ENCODE data around the gene PLAC9. TPM values are rescaled to one million over a fixed set of nuclear protein-coding genes. Genes with fewer than 3 reads are reported as not detected.
A peak's percentile ranks its signal among the peaks of the same experiment; 100 is the strongest.

Gene PLAC9
- total RNA-seq, 1 experiment from 2014 or later: 1.7 TPM

DNA sequence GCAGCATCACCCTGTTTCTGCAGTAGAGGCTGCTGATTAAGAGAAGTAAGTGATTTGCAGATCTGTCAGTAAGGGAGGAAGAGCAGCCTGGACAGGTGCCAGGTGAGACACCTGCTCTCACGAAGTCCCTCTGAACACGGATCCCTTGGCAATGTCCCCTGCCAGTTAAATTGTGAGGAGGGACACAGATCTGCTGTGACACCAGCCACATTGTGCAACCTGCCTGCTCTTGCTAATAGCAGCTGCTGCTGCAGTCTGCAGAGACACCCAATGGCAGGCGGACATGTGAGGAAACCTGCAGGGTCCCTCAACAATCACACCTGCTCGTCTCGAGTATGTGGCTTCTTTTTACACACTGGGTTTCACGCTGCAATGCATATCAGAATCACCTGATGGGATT, 40.9 kb downstream of the PLAC9 start:
- DNase-seq (ENCODE audit: low spot score): peak; percentile 79
- in situ Hi-C loops (cut with HindIII; ENCODE audit: low sequenced_read_pairs): no loop called here

DNA sequence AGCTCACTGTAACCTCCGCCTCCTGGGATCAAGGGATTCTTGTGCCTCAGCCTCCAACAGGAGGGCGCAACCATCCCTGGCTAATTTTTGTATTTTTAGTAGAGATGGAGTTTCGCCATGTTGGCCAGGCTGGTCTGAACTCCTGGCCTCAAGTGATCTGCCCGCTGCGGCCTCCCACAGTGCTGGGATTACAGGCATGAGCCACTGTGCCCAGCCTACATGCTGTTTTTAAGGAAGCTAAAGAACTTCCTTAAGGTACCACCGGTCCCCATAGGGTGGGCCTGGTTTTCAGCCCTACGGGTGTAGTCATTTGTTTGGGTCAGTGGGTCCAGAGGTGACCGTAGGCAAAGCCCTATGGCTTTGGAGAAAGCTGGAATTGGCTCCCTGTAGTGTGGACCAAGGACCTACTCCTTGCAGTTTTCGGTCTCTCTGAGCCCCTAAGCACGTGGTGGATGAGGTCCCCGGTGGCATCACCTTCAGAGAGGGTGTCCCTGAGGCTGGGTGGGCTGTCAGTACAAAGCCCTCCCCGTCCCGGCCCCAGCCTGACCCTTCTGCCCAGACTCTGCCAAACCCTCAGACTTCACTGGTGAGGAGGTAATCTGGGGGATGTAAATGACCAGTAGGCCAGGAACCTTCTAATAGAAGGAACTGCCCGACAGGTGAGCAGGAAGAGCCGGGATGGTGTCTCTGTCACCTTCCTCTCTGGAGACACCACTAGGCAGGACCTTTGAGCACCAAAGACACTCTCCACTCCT, 42.3 kb downstream of the PLAC9 start:
- DNase-seq (ENCODE audit: low spot score): no peak
- in situ Hi-C loops (cut with HindIII; ENCODE audit: low sequenced_read_pairs): no loop called here

DNA sequence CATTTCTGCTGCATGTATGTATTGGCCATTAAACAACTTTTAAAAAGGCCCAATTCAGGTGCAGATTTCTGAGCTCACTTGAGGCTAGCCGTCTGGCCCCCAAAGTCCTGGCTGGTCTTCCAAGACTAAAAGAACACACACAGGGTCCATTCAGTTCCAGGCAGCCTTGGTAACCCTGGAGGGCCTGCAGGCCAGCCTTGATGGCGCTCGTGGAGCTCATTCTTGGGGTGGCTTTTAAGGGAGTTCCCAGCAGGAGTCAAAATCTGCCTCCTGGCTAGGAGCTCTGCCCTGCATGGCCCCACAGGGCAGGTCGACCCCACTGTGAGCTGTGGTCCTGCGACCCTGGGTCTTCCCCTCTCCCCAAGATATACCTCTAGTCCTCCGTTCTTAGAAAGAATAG, 44.0 kb downstream of the PLAC9 start:
- in situ Hi-C loops (cut with HindIII; ENCODE audit: low sequenced_read_pairs): no loop called here
- DNase-seq (ENCODE audit: low spot score): no peak

DNA sequence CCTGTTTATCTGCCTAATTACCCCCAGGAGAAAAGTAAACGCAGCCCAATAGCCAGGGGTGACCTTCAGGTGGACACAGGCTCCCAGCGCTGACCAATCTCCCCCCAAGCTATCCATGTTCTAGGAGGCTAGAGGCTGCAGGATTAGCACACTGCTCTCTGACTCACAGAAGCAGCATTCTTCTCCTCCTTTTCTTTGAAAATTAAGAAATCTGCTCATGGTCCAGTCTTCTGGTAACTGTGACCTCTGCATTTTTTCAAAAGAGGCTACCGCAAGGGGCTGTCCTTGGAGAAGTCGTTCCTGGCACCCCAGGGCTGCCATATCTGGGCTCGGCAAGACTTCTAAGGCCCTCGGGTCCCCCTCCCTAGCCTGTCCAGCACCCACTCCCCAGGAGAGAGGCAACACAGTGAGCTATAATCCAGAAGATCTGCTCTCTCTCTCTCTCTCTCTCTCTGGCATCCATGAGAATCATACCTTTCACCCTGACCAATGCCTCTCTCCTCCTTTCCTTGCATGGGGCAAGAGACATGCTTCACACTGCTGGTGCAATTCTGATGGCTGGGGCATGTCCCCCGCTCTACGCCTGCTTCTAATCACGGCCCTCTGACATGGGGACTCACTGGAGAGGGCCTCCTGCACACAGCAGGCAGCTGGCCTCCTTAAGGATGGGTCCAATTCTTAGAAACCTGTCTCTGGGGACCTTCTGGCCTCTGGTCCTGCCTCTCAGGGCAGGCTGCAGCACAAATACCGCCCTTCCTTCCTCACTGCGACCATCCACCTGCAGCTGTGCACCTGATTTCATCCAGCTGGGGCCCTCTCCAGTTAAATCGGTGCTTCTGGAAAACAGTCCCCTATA, 45.5 kb downstream of the PLAC9 start:
- no peak for DNase-seq (ENCODE audit: low spot score)
- in situ Hi-C loops (cut with HindIII; ENCODE audit: low sequenced_read_pairs): no loop called here

DNA sequence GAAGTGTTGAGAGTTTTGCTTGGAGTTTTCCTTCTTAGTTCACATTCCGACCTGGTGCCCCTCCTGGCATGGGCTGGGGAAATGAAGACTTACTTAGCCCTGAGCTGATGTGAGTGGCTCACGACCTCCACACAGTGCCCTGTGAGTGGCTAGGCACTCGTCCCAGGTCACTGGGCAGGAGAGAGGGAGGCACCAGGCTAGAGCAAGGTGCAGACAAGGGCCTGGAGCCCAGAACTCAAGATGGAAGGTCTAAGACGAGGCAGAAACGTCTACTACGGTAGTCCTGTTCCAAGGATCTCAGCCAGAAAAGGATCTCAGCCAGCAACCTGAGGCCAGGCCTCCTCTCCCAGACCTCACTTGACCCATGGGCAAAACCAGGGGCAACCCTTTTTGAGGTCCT, 50.5 kb downstream of the PLAC9 start:
- DNase-seq (ENCODE audit: low spot score): no peak
- in situ Hi-C loops (cut with HindIII; ENCODE audit: low sequenced_read_pairs): no loop called here

DNA sequence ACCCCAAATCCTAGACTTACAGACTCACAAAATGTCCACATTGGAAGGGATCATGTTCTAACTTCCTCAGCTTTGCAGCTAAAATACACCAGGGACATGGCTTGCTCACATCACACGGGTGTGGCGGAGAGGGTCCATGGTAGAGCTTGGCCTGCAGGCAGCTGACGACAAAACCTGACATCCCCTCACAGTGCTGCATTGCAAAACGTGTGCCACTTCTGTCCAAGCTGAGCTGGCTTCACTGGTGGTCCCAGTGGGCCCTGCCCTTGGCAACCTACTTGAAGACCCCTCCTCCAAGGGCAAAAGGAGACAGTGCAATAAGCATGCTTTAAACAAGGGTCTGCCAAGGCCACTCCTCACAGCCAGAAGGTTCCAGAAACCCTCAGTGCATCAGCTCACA, 50.9 kb downstream of the PLAC9 start:
- in situ Hi-C loops (cut with HindIII; ENCODE audit: low sequenced_read_pairs): no loop called here
- DNase-seq (ENCODE audit: low spot score): no peak

DNA sequence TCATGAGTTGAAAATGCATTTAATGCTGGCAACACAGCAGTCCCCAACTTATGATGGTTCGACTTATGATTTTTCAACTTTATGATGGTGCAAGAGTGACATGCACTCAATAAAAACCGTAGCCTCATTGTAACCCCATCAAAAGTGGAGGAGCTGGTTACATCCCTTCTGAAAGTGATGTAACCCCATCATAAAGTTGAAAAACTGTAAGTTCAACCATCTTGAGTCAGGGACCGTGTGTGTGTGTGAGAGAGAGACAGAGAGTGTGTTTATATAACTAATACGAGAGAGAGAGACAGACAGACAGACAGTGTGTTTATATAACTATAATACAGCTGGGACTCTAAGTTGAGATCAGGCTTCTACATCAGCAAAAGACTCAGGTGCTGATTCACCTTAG, 51.8 kb downstream of the PLAC9 start:
- no peak for DNase-seq (ENCODE audit: low spot score)
- in situ Hi-C loops (cut with HindIII; ENCODE audit: low sequenced_read_pairs): no loop called here

DNA sequence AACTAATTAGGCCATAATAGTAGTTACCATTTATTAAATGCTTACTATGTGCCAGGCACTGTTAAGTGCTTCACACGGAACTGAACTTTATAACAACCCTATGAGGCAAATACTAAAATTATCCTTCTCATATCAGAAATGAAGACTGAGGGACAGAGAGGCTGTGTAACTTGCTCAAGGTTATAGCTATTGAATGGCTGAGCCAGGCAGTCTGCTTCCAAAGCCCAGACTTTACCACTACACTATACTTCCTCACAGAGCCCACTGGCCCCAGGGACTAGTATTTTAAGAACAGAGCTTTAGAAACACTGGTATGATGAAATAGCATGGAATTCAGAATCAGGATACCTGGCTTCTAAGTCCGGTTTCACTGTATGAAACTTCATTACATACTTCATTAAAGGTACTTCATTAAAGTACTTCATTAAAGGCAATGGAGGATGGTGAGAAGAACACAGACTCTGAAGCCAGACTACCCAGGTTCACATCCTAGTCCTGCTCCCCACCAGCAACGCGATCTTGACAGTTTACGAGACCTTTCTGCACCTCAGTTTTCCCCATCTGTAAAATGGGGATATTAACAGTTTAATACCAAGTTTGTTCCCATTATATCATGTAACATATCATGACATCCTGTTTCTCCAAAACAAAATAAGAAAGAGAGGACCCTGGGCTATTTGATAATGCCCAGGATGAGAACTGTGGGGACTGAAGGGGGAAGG, 53.2 kb downstream of the PLAC9 start:
- no peak for DNase-seq (ENCODE audit: low spot score)
- in situ Hi-C loops (cut with HindIII; ENCODE audit: low sequenced_read_pairs): no loop called here

DNA sequence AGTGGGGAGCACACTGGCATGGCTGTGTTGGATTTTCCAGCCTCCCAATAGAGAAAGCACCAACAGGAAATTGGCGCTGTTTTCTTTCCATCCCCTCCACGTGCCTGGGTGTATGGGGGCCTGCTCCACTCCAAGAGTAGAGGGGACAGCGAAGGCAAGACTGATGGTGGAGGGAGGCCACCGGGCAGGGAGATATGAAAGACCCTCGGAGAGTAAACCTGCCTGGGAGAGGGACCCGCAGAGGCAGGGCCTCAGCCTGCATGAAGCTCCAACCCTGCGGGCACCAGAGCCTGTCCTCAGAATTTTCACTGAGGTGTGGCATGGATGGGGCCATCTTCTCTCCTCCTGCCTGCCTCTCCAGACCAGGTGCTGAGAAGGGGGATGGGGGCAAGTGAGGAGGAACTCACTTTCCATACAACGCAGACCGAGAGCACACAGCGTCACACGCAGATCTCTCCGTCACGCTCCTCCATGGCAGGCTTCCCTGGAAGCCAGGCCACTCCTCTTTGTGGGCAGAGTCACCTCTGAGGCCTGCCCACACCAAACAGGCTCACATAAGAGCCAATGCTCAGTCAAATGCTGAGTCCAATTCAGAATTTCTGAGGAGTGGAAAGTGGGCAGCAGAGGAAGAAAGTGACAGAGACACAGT, 54.0 kb downstream of the PLAC9 start:
- in situ Hi-C loops (cut with HindIII; ENCODE audit: low sequenced_read_pairs): no loop called here
- no peak for DNase-seq (ENCODE audit: low spot score)

DNA sequence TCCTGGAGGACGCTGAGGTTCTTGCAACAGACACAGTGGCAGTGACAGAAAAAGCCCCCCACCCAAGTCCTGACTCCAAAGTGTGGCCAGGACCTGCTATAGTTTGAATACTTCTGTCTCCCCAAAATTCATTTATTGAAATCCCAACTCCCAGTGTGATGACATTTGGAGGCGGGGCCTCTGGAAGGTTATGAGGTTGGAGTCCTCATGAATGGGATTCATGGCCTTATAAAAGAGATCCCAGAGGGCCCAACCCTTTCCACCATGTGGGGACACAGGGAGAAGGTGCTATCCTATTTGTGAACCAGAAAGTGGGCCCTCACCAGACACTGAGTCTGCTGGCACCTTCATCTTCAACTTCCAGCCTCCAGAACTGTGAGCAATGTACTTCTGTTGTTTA, 54.5 kb downstream of the PLAC9 start:
- in situ Hi-C loops (cut with HindIII; ENCODE audit: low sequenced_read_pairs): no loop called here
- no peak for DNase-seq (ENCODE audit: low spot score)

DNA sequence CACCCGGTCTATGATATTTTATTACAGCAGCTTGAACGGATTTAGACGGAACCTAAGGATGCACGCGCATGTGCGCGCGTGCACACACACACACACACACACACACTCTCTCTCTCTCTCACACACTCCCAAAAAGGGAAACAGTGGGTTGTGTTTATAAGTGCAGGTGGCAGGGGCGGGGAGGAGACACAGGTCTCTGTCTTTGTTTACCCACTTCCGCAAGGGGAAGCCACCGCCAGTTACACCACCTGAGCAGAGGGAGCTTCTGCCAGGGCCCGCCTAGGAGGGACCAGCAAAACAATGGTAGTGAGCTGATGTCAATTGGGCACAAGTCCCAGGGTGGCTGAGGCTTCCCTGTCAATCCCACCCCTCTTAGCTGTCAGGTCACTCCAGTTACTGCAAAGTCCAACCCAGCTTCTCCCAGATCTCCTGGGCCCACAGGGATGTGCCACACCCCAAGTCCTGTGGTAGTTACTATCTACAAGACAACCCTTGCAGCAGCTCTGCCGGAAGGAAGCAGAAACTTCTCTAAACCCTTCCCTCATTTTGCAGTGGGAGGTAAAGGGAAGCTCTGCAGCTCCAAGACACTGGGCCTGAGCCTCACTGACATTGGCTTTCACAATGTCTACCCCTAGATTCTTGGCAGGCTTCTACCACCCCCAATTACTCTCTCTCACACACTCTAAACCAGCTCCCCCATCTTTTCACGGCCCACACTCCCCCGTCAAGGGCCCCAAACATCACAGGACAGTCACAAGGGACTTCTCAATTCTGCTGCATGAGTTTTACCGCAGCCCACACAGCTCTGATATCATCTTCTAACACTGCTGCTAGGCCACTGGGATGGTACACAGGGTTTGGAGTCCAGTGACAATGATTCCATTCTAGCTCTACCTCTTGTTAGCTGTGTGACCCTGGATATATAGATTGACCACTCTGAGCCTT, 55.2 kb downstream of the PLAC9 start:
- in situ Hi-C loops (cut with HindIII; ENCODE audit: low sequenced_read_pairs): no loop called here

DNA sequence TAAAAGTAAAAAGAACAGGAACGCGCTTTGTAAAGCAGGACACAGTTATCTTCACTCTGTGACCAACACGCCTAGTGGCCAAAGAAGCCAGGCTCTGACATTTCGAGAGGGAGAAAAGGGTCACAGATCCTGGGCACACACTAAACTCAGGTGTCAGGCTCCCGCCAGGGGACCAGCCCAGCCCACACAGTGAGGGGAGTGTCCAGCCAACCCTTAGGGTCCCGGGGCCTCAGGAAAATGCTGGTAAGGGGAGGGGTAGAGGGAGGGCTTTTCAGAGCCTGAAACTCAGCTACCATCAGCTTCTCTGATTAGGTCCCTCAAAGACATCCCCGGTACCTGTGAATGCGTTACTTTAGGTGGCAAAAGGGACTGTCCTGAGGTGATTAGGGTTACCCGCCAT, 56.2 kb downstream of the PLAC9 start:
- no peak for DNase-seq (ENCODE audit: low spot score)
- in situ Hi-C loops (cut with HindIII; ENCODE audit: low sequenced_read_pairs): no loop called here

More for the DNA sequence above, 55.2 kb downstream of the PLAC9 start:
- no peak for DNase-seq (ENCODE audit: low spot score)

DNA sequence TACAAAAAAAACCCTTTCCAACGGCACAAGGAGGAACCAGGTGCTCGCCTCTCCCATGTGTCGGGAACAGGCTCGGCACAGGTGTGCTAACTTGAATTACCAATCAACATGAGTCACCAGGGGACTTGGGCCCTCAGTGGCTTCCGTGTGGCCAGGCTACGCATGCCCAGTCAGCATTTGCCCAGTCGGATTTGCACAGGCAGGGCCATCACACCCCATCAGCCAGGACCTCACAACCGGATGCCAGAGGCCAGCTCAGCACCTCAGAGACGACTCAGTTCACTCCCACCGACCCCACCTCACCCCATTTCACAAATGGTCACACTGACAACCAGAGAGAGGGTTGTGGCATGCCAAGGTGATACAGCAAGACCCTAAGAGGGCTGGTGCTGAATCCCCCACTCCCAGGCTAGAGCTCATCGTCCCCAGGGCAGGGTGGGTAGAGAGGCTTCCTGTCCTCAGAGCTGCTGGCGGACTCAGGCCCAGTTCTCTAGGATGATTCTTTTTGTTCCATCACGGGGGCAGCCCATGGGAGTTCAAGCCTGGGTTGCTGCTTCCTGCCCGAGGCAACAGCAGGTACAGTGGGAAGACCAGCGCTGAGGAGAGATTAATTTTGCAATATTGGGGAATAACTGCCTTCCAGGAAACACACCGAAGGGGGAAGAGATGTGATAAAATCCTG, 59.2 kb downstream of the PLAC9 start:
- in situ Hi-C loops (cut with HindIII; ENCODE audit: low sequenced_read_pairs): no loop called here
- DNase-seq (ENCODE audit: low spot score): no peak

DNA sequence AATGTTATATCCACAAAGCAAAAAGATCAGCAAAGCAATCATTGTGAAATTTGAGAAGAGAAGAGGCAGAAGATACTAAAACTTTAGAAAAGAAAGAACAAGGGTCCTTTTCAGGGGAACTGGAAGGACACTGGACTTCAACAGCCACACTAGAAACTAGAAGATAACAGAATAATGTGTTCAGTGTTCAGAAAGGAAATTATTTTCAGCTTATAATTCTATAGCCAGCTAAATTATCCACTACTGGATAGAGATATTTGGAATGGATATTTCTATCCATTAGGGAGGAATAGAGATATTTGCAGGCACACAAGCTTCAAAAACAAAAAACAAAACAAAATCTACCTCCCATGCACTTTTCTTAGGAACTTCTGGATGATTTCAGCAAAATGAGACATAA, 60.0 kb downstream of the PLAC9 start:
- in situ Hi-C loops (cut with HindIII; ENCODE audit: low sequenced_read_pairs): no loop called here
- no peak for DNase-seq (ENCODE audit: low spot score)

DNA sequence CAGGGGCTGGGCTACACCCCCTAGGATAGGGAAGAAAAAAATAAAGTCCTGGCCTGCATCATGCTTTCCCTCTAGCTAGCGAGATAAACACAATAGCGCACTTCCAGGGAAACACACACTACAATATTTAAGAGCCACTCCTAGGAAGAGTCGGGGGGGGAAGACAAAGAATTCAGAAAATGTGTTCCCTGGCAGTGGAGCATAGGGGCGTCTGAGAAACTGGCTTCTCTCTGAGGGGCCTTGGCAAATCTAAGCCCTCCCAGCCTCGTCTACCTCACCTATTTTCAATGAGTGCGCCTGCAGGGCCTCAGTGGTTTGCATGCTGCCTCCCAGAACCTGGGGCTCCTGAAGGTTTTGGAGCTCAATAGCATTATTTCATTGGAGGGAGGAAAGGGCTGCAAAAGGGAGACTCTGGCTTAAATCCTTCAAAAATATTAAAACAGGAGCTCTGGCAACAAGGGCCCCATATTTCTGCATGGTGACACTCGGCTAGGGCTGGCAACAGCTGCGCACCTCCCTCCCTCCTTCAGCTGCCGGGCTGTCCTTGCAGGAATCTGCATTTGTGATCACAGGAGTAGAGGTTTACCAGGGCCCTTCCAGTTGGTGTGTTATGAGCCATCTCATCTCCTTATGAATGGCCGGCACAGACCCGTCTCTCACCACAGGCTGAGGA, 62.0 kb downstream of the PLAC9 start:
- in situ Hi-C loops (cut with HindIII; ENCODE audit: low sequenced_read_pairs): no loop called here
- DNase-seq (ENCODE audit: low spot score): no peak
